Activated naive CD8-positive, alpha-beta T cell treated with anti-CD3 and anti-CD28 coated beads, Interleukin-2, amount 50 U/mL, for 24 hours (primary cell): ENCODE data around the gene INVS.
"Not testable (repeated sequence)": the region's sequence is repeated elsewhere in the genome, so short reads cannot be mapped to it uniquely, and the experiment has no call there.

ENCODE experiments used
- ATAC-seq: fragments of 150-1000 bp; cut with Tn5 transposase; one replicate; pipeline ENCODE4 v1.10.0; 2021
- DNase-seq: peaks from one replicate; pipeline ENCODE4 v3.0.0; 2021
- H3K27ac Mint-ChIP-seq: one replicate; pipeline ENCODE4 v1.8.0; 2021; ENCODE audit warnings: mild to moderate bottlenecking, mixed read lengths
- H3K27me3 Mint-ChIP-seq: one replicate; pipeline ENCODE4 v1.8.0; 2021; ENCODE audit warnings: mixed read lengths
- H3K36me3 Mint-ChIP-seq: one replicate; pipeline ENCODE4 v1.8.0; 2021; ENCODE audit warnings: low read depth, mixed read lengths
- H3K4me1 Mint-ChIP-seq: one replicate; pipeline ENCODE4 v1.8.0; 2021; ENCODE audit warnings: mixed read lengths
- H3K4me3 Mint-ChIP-seq: one replicate; pipeline ENCODE4 v1.8.0; 2021; ENCODE audit warnings: mild to moderate bottlenecking, moderate library complexity, mixed read lengths
- H3K9me3 Mint-ChIP-seq: one replicate; pipeline ENCODE4 v1.8.0; 2021; ENCODE audit warnings: mixed read lengths

The INVS gene

GRCh38 chr9:100098887-100099721 is at the start of gene INVS, which contains the start of gene ERP44:
INVS (plus strand) TSS chr9:100099243; CDS start chr9:100104522, 5,279 bp downstream.
ERP44 (minus strand) TSS chr9:100099000; CDS start chr9:100098840, 160 bp downstream.
- H3K36me3 Mint-ChIP-seq = peaks cover 4% of the 10 kb centered on the region
- peaks cover 31% of the 10 kb centered on the region for H3K4me1 Mint-ChIP-seq
- peak within 1 kb of the TSS; percentile 89 for H3K27ac Mint-ChIP-seq
- no peaks in the 10 kb centered on the region for H3K27me3 Mint-ChIP-seq
- H3K4me3 Mint-ChIP-seq = peak within 1 kb of the TSS; percentile 99
- DNase-seq = peak; percentile 95
- no peaks in the 10 kb centered on the region for H3K9me3 Mint-ChIP-seq
- peak; percentile 100 for ATAC-seq

- ATAC-seq (no peak), DNase-seq (no peak)
- peaks cover 27% of the 10 kb centered on the region for H3K36me3 Mint-ChIP-seq
Observed at GRCh38 chr9:100049551-100049950, 49.5 kb upstream of the INVS start.

GRCh38 chr9:100052375-100052774 is 46.7 kb upstream of the INVS start:
- DNase-seq = no peak
- Mint-ChIP-seq H3K9me3 (no peaks in the 10 kb centered on the region), H3K36me3 (peaks cover 14% of the 10 kb centered on the region), H3K27me3 (no peaks in the 10 kb centered on the region), H3K4me3 (no peak overlapping the region), H3K4me1 (peaks cover 2% of the 10 kb centered on the region), H3K27ac (no peak overlapping the region)
- no peak for ATAC-seq

More at GRCh38 chr9:100049551-100049950, 49.5 kb upstream of the INVS start:
- Mint-ChIP-seq H3K27ac (no peak overlapping the region), H3K27me3 (no peaks in the 10 kb centered on the region), H3K4me1 (peaks cover 2% of the 10 kb centered on the region), H3K4me3 (no peak overlapping the region), H3K9me3 (no peaks in the 10 kb centered on the region)

GRCh38 chr9:100056561-100056960 is 42.5 kb upstream of the INVS start:
- no peaks in the 10 kb centered on the region for H3K27me3 Mint-ChIP-seq
- H3K9me3 Mint-ChIP-seq = no peaks in the 10 kb centered on the region
- DNase-seq (no peak), ATAC-seq (no peak)
- no peak overlapping the region for H3K4me3 Mint-ChIP-seq
- no peak overlapping the region for H3K27ac Mint-ChIP-seq
- H3K4me1 Mint-ChIP-seq = peaks cover 15% of the 10 kb centered on the region
- peaks cover 3% of the 10 kb centered on the region for H3K36me3 Mint-ChIP-seq

- H3K4me3 Mint-ChIP-seq = no peak overlapping the region
- H3K4me1 Mint-ChIP-seq = peaks cover 15% of the 10 kb centered on the region
- no peaks in the 10 kb centered on the region for H3K9me3 Mint-ChIP-seq
- DNase-seq (no peak), ATAC-seq (no peak)
- H3K36me3 Mint-ChIP-seq = peaks cover 2% of the 10 kb centered on the region
- no peaks in the 10 kb centered on the region for H3K27me3 Mint-ChIP-seq
- H3K27ac Mint-ChIP-seq = no peak overlapping the region
Observed at GRCh38 chr9:100057624-100058023, 41.4 kb upstream of the INVS start.

- no peaks in the 10 kb centered on the region for H3K9me3 Mint-ChIP-seq
- H3K36me3 Mint-ChIP-seq = peaks cover 2% of the 10 kb centered on the region
- DNase-seq = no peak
- no peak overlapping the region for H3K27ac Mint-ChIP-seq
- ATAC-seq = no peak
- H3K4me3 Mint-ChIP-seq = no peak overlapping the region
- H3K4me1 Mint-ChIP-seq = peaks cover 17% of the 10 kb centered on the region
- no peaks in the 10 kb centered on the region for H3K27me3 Mint-ChIP-seq
Observed at GRCh38 chr9:100058699-100059579, 40.1 kb upstream of the INVS start.

GRCh38 chr9:100062683-100063082 is 36.4 kb upstream of the INVS start:
- H3K36me3 Mint-ChIP-seq, H3K4me3 Mint-ChIP-seq, ATAC-seq, H3K27me3 Mint-ChIP-seq, H3K27ac Mint-ChIP-seq, DNase-seq, H3K9me3 Mint-ChIP-seq: not testable (repeated sequence)
- peaks cover 24% of the 10 kb centered on the region for H3K4me1 Mint-ChIP-seq

GRCh38 chr9:100063185-100063584 is 35.9 kb upstream of the INVS start:
- no peaks in the 10 kb centered on the region for H3K9me3 Mint-ChIP-seq
- H3K27ac Mint-ChIP-seq = no peak overlapping the region
- no peak for ATAC-seq
- no peaks in the 10 kb centered on the region for H3K27me3 Mint-ChIP-seq
- DNase-seq = no peak
- peaks cover 24% of the 10 kb centered on the region for H3K4me1 Mint-ChIP-seq
- H3K4me3 Mint-ChIP-seq = no peak overlapping the region
- peaks cover 7% of the 10 kb centered on the region for H3K36me3 Mint-ChIP-seq

GRCh38 chr9:100064872-100065581 is 34.0 kb upstream of the INVS start:
- H3K9me3 Mint-ChIP-seq = no peaks in the 10 kb centered on the region
- H3K4me1 Mint-ChIP-seq = peaks cover 16% of the 10 kb centered on the region
- no peak for ATAC-seq
- no peaks in the 10 kb centered on the region for H3K27me3 Mint-ChIP-seq
- no peak for DNase-seq
- no peak overlapping the region for H3K27ac Mint-ChIP-seq
- H3K36me3 Mint-ChIP-seq = peaks cover 8% of the 10 kb centered on the region
- no peak overlapping the region for H3K4me3 Mint-ChIP-seq

- H3K9me3 Mint-ChIP-seq = no peaks in the 10 kb centered on the region
- H3K4me1 Mint-ChIP-seq = peaks cover 24% of the 10 kb centered on the region
- no peak overlapping the region for H3K27ac Mint-ChIP-seq
- no peak for ATAC-seq
- peaks cover 8% of the 10 kb centered on the region for H3K36me3 Mint-ChIP-seq
- H3K4me3 Mint-ChIP-seq = no peak overlapping the region
- no peaks in the 10 kb centered on the region for H3K27me3 Mint-ChIP-seq
- DNase-seq = no peak
Observed at GRCh38 chr9:100066539-100066938, 32.5 kb upstream of the INVS start.

- H3K27me3 Mint-ChIP-seq, H3K9me3 Mint-ChIP-seq, H3K36me3 Mint-ChIP-seq, DNase-seq, H3K4me3 Mint-ChIP-seq, H3K27ac Mint-ChIP-seq, ATAC-seq: not testable (repeated sequence)
- H3K4me1 Mint-ChIP-seq = peaks cover 25% of the 10 kb centered on the region
Observed at GRCh38 chr9:100067990-100068389, 31.1 kb upstream of the INVS start.

- not testable (repeated sequence) for DNase-seq, H3K9me3 Mint-ChIP-seq, H3K27ac Mint-ChIP-seq, ATAC-seq, H3K4me3 Mint-ChIP-seq, H3K27me3 Mint-ChIP-seq
- Mint-ChIP-seq H3K36me3 (peaks cover 12% of the 10 kb centered on the region), H3K4me1 (peaks cover 32% of the 10 kb centered on the region)
Observed at GRCh38 chr9:100069068-100069467, 30.0 kb upstream of the INVS start.

GRCh38 chr9:100070104-100071041 is 28.7 kb upstream of the INVS start:
- peaks cover 33% of the 10 kb centered on the region for H3K4me1 Mint-ChIP-seq
- H3K4me3 Mint-ChIP-seq = no peak overlapping the region
- H3K9me3 Mint-ChIP-seq = no peaks in the 10 kb centered on the region
- H3K36me3 Mint-ChIP-seq = peaks cover 12% of the 10 kb centered on the region
- H3K27me3 Mint-ChIP-seq = no peaks in the 10 kb centered on the region
- no peak for DNase-seq
- no peak overlapping the region for H3K27ac Mint-ChIP-seq
- ATAC-seq = no peak
